ENCODE results near the gene ATP4A. TPM values are rescaled to one million over a fixed set of nuclear protein-coding genes. Genes with fewer than 3 reads are reported as not detected.

The ATP4A gene
- total and polyA plus RNA-seq, 7 donors = not detected

DNA sequence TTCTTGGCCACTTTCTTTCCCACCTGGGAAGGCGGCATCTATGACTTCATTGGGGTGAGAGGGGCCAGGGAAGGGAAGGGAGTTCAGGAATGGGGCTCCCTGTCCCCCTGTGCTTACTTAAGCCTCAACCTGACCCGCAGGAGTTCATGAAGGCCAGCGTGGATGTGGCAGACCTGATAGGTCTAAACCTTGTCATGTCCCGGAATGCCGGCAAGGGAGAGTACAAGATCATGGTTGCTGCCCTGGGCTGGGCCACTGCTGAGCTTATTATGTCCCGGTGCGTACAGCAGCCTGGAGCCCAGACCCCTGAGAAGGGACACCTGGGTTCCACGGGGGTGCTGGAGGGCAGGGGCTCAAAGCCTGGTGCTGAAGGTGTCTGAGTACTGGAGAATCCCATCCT is 16.9 kb downstream of the ATP4A start:
- Histone ChIP-seq H3K27me3 (ENCODE audit: insufficient read depth in 3 of 3, low read length in 2 of 3) (no peaks in the 10 kb centered on the region), H3K9me3 (no peaks in the 10 kb centered on the region), H3K36me3 (ENCODE audit: insufficient read depth in 1 of 2, low read depth in 1 of 2) (peaks cover 0 to 19% of the 10 kb centered on the region in 2 donors), H3K4me1 (peaks cover 27% of the 10 kb centered on the region), H3K27ac (peak overlapping the region; percentile 90), H3K4me3 (peak overlapping the region; percentile 79)
- TF ChIP-seq, protein P1, sequence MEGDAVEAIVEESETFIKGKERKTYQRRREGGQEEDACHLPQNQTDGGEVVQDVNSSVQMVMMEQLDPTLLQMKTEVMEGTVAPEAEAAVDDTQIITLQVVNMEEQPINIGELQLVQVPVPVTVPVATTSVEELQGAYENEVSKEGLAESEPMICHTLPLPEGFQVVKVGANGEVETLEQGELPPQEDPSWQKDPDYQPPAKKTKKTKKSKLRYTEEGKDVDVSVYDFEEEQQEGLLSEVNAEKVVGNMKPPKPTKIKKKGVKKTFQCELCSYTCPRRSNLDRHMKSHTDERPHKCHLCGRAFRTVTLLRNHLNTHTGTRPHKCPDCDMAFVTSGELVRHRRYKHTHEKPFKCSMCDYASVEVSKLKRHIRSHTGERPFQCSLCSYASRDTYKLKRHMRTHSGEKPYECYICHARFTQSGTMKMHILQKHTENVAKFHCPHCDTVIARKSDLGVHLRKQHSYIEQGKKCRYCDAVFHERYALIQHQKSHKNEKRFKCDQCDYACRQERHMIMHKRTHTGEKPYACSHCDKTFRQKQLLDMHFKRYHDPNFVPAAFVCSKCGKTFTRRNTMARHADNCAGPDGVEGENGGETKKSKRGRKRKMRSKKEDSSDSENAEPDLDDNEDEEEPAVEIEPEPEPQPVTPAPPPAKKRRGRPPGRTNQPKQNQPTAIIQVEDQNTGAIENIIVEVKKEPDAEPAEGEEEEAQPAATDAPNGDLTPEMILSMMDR (IDR thresholded peaks at IDR 0.05) = no peak
- DNase-seq (no peak), ATAC-seq (no peak)
- intact Hi-C loops (cut with DNase I) = loop anchor here (5.0 to 10.0 kb wide), 3 partner anchors 101 to 388 kb away; partner anchors contain the start of genes COX6B1 (in 1 of the 2), KMT2B (in 1 of the 2) and LRFN3 (in 1 of the 2)
- 83 to 90% (median 87%) methylated on average over 8 of the region's 8 CpGs for WGBS, 3 donors

DNA sequence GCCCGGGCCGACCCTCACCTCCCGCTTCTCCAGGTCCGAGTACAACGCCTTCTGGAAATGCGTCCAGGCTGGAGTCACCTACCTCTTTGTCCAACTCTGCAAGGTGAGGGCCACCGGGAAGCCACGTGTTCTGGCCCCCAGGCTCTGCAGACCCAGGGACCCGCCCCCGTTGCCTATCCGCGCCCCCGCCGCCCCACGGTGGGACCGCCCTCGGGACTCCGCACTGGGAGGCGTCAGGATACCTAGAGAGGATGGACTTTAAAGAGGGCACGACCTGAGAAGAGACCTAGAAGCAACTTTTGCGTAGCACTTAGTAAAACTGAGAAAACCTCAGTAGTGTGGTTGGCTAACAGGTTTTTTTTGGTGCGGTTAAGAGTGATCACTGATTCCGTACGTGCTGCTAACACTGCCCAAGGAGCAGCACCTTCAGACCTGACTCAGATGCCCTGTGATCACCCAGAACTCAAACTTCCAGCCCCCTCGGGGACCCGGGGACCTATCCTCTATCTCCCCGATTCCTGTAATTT is 17.5 kb downstream of the ATP4A start:
- Histone ChIP-seq H3K4me1 (peaks cover 27% of the 10 kb centered on the region), H3K36me3 (ENCODE audit: insufficient read depth in 1 of 2, low read depth in 1 of 2) (peaks cover 0 to 19% of the 10 kb centered on the region in 2 donors), H3K9me3 (no peaks in the 10 kb centered on the region), H3K4me3 (peak overlapping the region; percentile 79), H3K27ac (peak overlapping the region; percentile 90), H3K27me3 (ENCODE audit: insufficient read depth in 3 of 3, low read length in 2 of 3) (no peaks in the 10 kb centered on the region)
- ATAC-seq = peak; percentile 18 to 51 (median 44)
- DNase-seq = peak; percentile 47 to 60
- WGBS, 3 donors = 3% methylated on average over 24 to 27 of the region's 27 CpGs
- intact Hi-C loops (cut with DNase I) = loop anchor here (2.0 to 10.0 kb wide), 4 partner anchors 83 to 389 kb away; partner anchors contain the start of genes COX6B1 (in 1 of the 2), KMT2B (in 1 of the 2), LRFN3 (in 1 of the 2) and RBM42 (in 1 of the 2)
- TF ChIP-seq, protein P1 (IDR thresholded peaks at IDR 0.05) = no peak

DNA sequence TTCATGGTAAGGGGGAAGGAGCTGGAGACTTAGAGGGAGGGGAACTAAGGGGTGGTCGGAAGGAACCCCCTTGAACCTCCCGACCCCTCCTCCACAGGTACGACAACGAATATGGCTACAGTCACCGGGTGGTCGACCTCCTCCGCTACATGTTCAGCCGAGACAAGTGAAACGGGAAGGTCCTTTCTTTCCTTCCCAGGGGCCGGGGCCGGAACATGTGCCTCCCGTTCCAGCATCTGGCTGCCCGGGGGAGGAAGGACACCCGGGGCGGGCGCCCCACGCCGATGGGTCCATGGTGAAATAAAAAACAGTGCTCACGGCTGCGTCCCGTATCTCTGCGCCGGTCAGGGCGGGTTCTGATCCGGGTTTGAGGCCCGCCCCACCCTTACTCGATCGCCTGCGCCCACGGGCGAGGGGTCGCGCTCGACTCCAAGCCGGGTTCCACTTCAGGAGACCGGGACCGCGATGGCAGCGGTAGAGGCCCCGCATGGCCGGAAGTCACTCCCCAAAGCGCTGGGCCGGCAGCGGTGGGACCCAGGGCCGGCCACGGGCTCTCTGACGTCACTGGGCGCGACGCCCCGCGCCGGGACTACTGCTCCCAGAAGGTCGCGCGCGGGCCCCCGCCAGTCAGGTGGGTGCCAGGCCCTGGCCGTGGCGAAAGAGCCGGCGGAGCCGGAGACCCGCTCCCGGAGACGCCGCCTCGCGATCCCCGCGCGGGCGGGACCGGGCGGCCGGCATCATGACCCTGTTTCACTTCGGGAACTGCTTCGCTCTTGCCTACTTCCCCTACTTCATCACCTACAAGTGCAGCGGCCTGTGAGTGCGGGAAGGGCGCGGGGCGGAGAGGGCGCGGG is 18.2 kb downstream of the ATP4A start, which contains the start of gene TMEM147:
Gene TMEM147, plus strand, starts transcription at position 626 of the 854 bp plus-strand sequence. Its CDS starts 114 bp downstream, at position 740.
- DNase-seq (peak; percentile 97), ATAC-seq (peak; percentile 98 to 99 (median 99))
- no peaks in the 10 kb centered on the region for H3K9me3 ChIP-seq
- peak within 1 kb of the TSS; percentile 90 for H3K27ac ChIP-seq
- intact Hi-C loops (cut with DNase I) = loop anchor here (2.0 to 10.0 kb wide), 4 partner anchors 84 to 390 kb away; partner anchors contain the start of genes COX6B1 (in 1 of the 2), KMT2B (in 1 of the 2), LRFN3 (in 1 of the 2) and RBM42 (in 1 of the 2)
- peaks cover 0 to 19% of the 10 kb centered on the region in 2 donors for H3K36me3 ChIP-seq (ENCODE audit: insufficient read depth in 1 of 2, low read depth in 1 of 2)
- peaks cover 27% of the 10 kb centered on the region for H3K4me1 ChIP-seq
- H3K4me3 ChIP-seq = peak within 1 kb of the TSS; percentile 79
- WGBS, 3 donors = 0% methylated on average over 61 to 85 of the region's 85 CpGs
- TF ChIP-seq, protein P1 (IDR thresholded peaks at IDR 0.05) = no peak
- H3K27me3 ChIP-seq (ENCODE audit: insufficient read depth in 3 of 3, low read length in 2 of 3) = no peaks in the 10 kb centered on the region

DNA sequence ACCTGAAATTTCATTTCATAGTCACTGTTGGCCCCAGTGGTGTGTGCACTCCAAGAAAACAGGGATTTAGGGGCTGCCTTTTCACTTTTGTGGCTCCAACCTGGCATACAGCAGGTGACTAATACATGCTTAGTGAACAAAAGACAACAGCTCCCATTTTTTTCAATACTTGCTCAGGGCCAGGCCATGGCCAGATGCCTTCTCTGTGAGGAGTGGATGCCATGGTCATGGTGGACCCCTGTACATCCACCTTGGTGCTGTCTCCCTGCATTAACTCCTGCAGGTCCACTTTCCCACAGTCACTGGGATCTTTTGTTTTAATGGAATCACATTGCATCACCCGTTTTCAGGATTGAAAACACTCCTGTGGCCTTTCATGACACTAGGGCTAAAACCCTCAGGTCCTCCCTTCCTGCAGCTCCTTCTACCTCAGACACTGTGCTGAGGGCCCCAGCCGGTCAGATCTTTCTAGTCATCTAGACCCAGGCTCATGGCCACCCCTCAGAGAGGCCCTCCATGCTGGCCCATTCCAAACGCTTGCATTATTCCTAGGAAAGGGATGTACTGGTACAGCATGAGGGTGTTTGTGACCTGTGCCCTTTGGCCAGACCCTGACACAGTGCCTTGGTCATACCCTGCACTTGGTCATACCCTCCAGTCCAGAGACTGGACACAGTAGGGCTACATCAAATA is 19.2 kb downstream of the ATP4A start:
- Histone ChIP-seq H3K4me3 (peak overlapping the region; percentile 79), H3K4me1 (peaks cover 27% of the 10 kb centered on the region), H3K27me3 (ENCODE audit: insufficient read depth in 3 of 3, low read length in 2 of 3) (no peaks in the 10 kb centered on the region), H3K36me3 (ENCODE audit: insufficient read depth in 1 of 2, low read depth in 1 of 2) (peaks cover 0 to 19% of the 10 kb centered on the region in 2 donors), H3K27ac (peak overlapping the region; percentile 90), H3K9me3 (no peaks in the 10 kb centered on the region)
- ATAC-seq (no peak), DNase-seq (no peak)
- intact Hi-C loops (cut with DNase I) = loop anchor here (2.0 to 10.0 kb wide), 3 partner anchors 68 to 391 kb away; partner anchors contain the start of genes HAUS5 (in 1 of the 2), LRFN3 (in 1 of the 2) and RBM42 (in 1 of the 2)
- WGBS, 3 donors = 68 to 80% (median 75%) methylated on average over 3 of the region's 3 CpGs
- TF ChIP-seq, protein P1 (IDR thresholded peaks at IDR 0.05) = no peak
